Lung (tissue), 12 donors: Measurements from ENCODE around the gene NR2C2. TPM values are rescaled to one million over a fixed set of nuclear protein-coding genes. Genes with fewer than 3 reads are reported as not detected.
A peak's percentile ranks its signal among the peaks of the same experiment; 100 is the strongest.

ENCODE experiments used
- ATAC-seq: fragments of 200-7000 bp; cut with Tn5 transposase; one replicate; pipeline ENCODE4 v1.9.1; 2020; ENCODE audit warnings: moderate number of reproducible peaks; ENCODE audit not compliant: insufficient read depth, low FRiP score
- DNase-seq, 3 donors: peaks; one replicate each; pipeline ENCODE4 v3.0.0-alpha.2; 2013 to 2017
- H3K27ac ChIP-seq, 2 donors: one replicate each; pipeline ENCODE4 v1.5.1; 2013; ENCODE audit warnings: mild to moderate bottlenecking in 2 of 2, moderate library complexity in 2 of 2, control low read depth in 1 of 2, inconsistent platforms in 1 of 2, low read depth in 1 of 2, low read length in 1 of 2
- H3K27me3 ChIP-seq, 3 donors: one replicate each; pipeline ENCODE4 v1.5.1; 2013; ENCODE audit warnings: low read length in 2 of 3; ENCODE audit not compliant: control insufficient read depth in 3 of 3, insufficient read depth in 3 of 3
- H3K36me3 ChIP-seq, 4 donors: one replicate each; pipeline ENCODE4 v1.5.1; 2013; ENCODE audit warnings: low read length in 4 of 4, mild to moderate bottlenecking in 1 of 4, moderate library complexity in 1 of 4; ENCODE audit not compliant: control insufficient read depth in 4 of 4, insufficient read depth in 4 of 4
- H3K4me1 ChIP-seq, 5 donors: one replicate each; pipeline ENCODE4 v1.5.1; 2013; ENCODE audit warnings: low read length in 5 of 5, mild to moderate bottlenecking in 2 of 5, moderate library complexity in 1 of 5; ENCODE audit not compliant: control insufficient read depth in 5 of 5, insufficient read depth in 5 of 5
- H3K4me3 ChIP-seq: one replicate; pipeline ENCODE4 v1.5.1; 2013; ENCODE audit warnings: mild to moderate bottlenecking, control low read depth, moderate library complexity
- H3K9ac ChIP-seq, 2 donors: one replicate each; pipeline ENCODE4 v1.5.1; 2013; ENCODE audit warnings: low read length in 2 of 2, control low read depth in 1 of 2; ENCODE audit not compliant: insufficient read depth in 1 of 2
- H3K9me3 ChIP-seq, 4 donors: one replicate each; pipeline ENCODE4 v1.5.1; 2013; ENCODE audit warnings: low read length in 3 of 4, mild to moderate bottlenecking in 1 of 4, moderate library complexity in 1 of 4; ENCODE audit not compliant: control insufficient read depth in 4 of 4, insufficient read depth in 3 of 4
- WGBS, 2 donors: extraction: QIAGEN DNeasy Blood & Tissue Kit; methylation state at CpG; one replicate each; pipeline ENCODE4 v1.1.7; 2013; 5-methylcytosine and 5-hydroxymethylcytosine counted together
- polyA plus RNA-seq, 2 donors: library from polyadenylated mRNA; stranded (reverse); fragments of 200-250 nt; gene quantifications; one replicate each; pipeline ENCODE4 v1.2.1, GENCODE V29; 2013
- total RNA-seq, 2 donors: library from RNA; depleted of rRNA in 1 of 2; stranded (reverse); fragments of >200 nt in 1 of 2; gene quantifications; one replicate each; pipeline ENCODE4 v1.2.1, GENCODE V29; 2014 to 2021
- TF ChIP-seq, protein P1 (sequence below): IDR thresholded peaks from 2 replicates; pipeline ENCODE4 v1.5.1; 2012; ENCODE audit warnings: mild to moderate bottlenecking; ENCODE audit errors: control extremely low read depth, extremely low read depth
- donor health status: control.
- donor health status: control.
- donor health status: Bipolar disorder and iron deficiency.
- donor health status: healthy.
- donor health status: DM: yes; HTN: yes; CAD: no.

The NR2C2 gene
- total and polyA plus RNA-seq, 4 donors: 9.2 to 71.0 (median 24.8) TPM

DNA sequence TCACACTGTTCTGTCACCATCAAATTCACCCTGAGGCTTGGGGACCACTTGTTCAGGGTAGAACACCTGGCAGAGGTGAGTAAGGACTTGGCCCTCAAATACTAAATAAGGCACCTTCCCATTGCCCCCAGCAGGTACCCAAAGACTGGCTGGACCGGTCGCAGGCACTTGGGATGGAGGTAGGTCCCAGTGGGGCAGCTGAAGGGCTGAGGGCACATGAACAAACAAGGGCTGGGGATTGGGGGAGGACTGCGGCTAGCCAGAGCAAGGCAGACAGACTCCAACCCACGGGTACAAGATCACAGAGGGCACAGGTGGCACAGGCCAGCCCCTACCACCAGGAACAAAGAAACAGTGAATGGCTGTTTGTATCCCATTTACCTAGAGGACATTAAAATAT lies 115.9 kb downstream of the NR2C2 start:
- Histone ChIP-seq H3K4me1 (peaks cover 0 to 13% (median 7%) of the 10 kb centered on the region in 5 donors), H3K27ac (peak overlapping the region; percentile 40 to 86), H3K9ac (peak overlapping the region in 1 of 2 donors; percentile 37), H3K27me3 (no peaks in the 10 kb centered on the region), H3K36me3 (peaks cover 7 to 12% (median 8%) of the 10 kb centered on the region in 4 donors), H3K4me3 (no peak overlapping the region), H3K9me3 (no peaks in the 10 kb centered on the region)
- TF ChIP-seq, protein P1, sequence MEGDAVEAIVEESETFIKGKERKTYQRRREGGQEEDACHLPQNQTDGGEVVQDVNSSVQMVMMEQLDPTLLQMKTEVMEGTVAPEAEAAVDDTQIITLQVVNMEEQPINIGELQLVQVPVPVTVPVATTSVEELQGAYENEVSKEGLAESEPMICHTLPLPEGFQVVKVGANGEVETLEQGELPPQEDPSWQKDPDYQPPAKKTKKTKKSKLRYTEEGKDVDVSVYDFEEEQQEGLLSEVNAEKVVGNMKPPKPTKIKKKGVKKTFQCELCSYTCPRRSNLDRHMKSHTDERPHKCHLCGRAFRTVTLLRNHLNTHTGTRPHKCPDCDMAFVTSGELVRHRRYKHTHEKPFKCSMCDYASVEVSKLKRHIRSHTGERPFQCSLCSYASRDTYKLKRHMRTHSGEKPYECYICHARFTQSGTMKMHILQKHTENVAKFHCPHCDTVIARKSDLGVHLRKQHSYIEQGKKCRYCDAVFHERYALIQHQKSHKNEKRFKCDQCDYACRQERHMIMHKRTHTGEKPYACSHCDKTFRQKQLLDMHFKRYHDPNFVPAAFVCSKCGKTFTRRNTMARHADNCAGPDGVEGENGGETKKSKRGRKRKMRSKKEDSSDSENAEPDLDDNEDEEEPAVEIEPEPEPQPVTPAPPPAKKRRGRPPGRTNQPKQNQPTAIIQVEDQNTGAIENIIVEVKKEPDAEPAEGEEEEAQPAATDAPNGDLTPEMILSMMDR: no peak
- 75 to 94% methylated on average over 4 of the region's 4 CpGs for WGBS, 2 donors
- ATAC-seq (no peak), DNase-seq (peak in 1 of 3 donors; percentile 20)

DNA sequence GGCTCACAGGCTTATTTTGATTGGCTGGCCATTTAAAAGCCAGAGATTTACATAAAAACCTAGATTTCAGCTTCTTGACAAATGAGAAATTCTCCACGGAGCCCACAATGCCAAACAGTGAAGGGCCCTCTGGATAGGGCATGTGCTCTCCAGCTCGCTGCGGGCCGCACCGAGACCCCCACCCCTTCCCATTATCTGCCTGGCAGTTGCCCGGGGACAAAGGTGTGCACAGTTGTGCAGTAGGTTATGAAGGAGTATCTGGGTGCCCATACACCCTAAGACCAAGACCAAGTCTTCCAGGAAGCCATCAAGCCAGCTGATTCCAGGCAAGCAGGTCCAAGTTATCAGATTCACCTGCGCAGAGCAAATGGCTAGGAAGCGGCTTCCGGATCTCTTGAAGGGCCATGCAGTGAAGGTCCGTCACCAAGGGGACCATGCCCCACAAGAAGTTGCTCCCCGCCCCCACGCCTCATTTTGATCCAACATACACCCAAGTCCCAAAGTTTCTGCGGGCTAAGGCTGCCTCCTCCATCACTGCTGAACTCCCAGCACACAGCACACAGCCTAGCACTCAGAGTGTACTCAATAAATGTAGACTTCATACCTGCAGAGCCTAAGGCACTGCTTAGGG lies 116.4 kb downstream of the NR2C2 start:
- WGBS, 2 donors: 87 to 91% methylated on average over 13 of the region's 13 CpGs
- peaks cover 0 to 13% (median 7%) of the 10 kb centered on the region in 5 donors for H3K4me1 ChIP-seq
- no peaks in the 10 kb centered on the region for H3K9me3 ChIP-seq
- DNase-seq: no peak
- TF ChIP-seq, protein P1: no peak
- H3K4me3 ChIP-seq: peak overlapping the region; percentile 96
- peak overlapping the region; percentile 86 to 98 for H3K27ac ChIP-seq
- ATAC-seq: no peak
- H3K9ac ChIP-seq: peak overlapping the region; percentile 24 to 52
- no peaks in the 10 kb centered on the region for H3K27me3 ChIP-seq
- H3K36me3 ChIP-seq: peaks cover 3 to 8% (median 4%) of the 10 kb centered on the region in 4 donors

DNA sequence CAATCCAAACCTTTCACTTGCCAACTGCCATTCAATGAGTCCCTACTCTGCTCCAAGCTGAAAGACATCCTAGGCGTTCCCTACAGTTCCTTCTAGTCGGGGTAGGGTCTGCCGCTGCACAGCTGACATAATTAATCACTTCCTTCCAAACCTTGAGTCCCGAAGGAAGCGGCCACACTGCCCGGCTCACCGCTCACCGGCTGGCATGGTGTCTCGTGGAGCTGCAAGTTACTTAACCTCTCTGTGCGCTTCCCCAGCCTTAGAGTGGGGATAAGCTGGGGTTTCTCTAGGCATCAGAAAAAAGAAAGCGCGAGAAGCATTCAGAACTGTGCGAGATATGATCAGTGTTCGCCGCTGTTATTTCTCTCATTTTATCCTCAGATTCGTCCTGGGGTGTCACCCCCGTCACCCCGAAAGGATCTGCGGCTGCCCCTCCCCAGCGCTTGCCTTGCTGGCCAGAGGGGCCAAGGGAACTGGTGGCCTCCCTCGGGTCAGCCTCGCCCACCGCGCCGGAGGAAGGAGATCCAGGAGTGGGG lies 117.0 kb downstream of the NR2C2 start:
- peaks cover 0 to 3% (median 1%) of the 10 kb centered on the region in 4 donors for H3K36me3 ChIP-seq
- WGBS, 2 donors: 1% methylated on average over 23 to 25 of the region's 25 CpGs
- no peaks in the 10 kb centered on the region for H3K9me3 ChIP-seq
- H3K9ac ChIP-seq: peak overlapping the region; percentile 52 to 71
- ATAC-seq: no peak
- TF ChIP-seq, protein P1: no peak
- H3K4me1 ChIP-seq: peaks cover 0 to 13% (median 7%) of the 10 kb centered on the region in 5 donors
- H3K4me3 ChIP-seq: peak overlapping the region; percentile 96
- peak in 2 of 3 donors; percentile 27 to 37 for DNase-seq
- H3K27ac ChIP-seq: peak overlapping the region; percentile 86 to 98
- H3K27me3 ChIP-seq: no peaks in the 10 kb centered on the region
